Measurements from ENCODE around the gene MAN2A1. TPM values are rescaled to one million over a fixed set of nuclear protein-coding genes. Genes with fewer than 3 reads are reported as not detected.

MAN2A1 gene
- polyA plus RNA-seq, 6 donors from 2014 or later: 8.4 to 20.6 (median 17.1) TPM

DNA sequence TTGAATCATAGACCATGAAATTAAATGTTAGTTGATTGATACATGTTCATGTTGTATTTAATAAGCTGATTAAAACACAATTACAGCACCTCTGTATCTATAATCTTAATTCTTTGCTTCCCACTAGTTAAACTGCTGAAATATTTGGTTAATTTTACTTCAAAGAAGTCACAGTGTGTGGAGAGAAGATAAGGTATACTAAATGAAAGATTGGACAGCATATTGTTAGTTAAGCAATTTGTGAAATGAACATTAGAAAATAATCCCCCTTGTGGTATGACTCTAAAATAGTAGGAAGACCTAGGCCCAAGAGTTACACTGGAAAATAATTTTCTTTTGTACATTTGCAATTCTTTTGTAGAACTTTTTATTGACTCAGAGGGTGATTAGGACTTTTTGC is 30.3 kb downstream of the MAN2A1 start:
- H3K4me3 Mint-ChIP-seq: no peak overlapping the region
- H3K4me1 Mint-ChIP-seq: peaks cover 0 to 22% (median 15%) of the 10 kb centered on the region in 3 donors
- peaks cover 17 to 18% of the 10 kb centered on the region in 2 donors for H3K36me3 Mint-ChIP-seq
- ATAC-seq (ENCODE audit: low read depth in 2 of 2): no peak
- H3K27ac Mint-ChIP-seq: peak overlapping the region in 1 of 6 donors; percentile 29
- DNase-seq: no peak
- H3K9me3 Mint-ChIP-seq: no peaks in the 10 kb centered on the region
- H3K27me3 Mint-ChIP-seq: no peaks in the 10 kb centered on the region

DNA sequence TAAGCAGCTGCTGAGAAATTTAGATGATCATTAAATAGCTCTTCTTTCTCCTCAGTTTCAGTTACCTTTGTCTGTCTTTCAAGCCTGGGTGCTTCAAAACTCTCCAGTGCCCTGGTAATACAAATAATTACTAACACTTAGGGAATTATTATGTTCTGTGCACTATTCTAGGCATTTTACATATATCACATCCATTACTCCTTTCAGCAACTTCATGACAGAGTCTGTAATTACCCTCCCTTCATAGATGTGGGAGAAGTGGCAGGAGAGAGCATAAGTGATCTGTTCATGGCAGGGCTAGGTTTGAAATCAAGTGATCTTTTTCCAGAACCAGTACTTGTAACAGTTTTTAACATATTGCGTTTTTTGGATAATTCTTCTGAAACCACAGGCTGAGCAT is 32.0 kb downstream of the MAN2A1 start:
- no peak overlapping the region for H3K27ac Mint-ChIP-seq

GRCh38 chr5:109723606-109724005 is 33.9 kb downstream of the MAN2A1 start:
- Mint-ChIP-seq H3K27me3 (no peaks in the 10 kb centered on the region), H3K4me1 (peaks cover 3 to 26% (median 22%) of the 10 kb centered on the region in 3 donors), H3K36me3 (peaks cover 1 to 9% of the 10 kb centered on the region in 2 donors), H3K4me3 (no peak overlapping the region), H3K27ac (peak overlapping the region in 2 of 6 donors; percentile 21 to 24), H3K9me3 (no peaks in the 10 kb centered on the region)
- DNase-seq (no peak), ATAC-seq (ENCODE audit: low read depth in 2 of 2) (no peak)

More for the DNA sequence above, 32.0 kb downstream of the MAN2A1 start:
- Mint-ChIP-seq H3K4me3 (no peak overlapping the region), H3K4me1 (peaks cover 3 to 22% (median 15%) of the 10 kb centered on the region in 3 donors), H3K9me3 (no peaks in the 10 kb centered on the region), H3K36me3 (peaks cover 14 to 18% of the 10 kb centered on the region in 2 donors), H3K27me3 (no peaks in the 10 kb centered on the region)
- DNase-seq: no peak
- no peak for ATAC-seq (ENCODE audit: low read depth in 2 of 2)

- H3K36me3 Mint-ChIP-seq: peaks cover 0 to 5% of the 10 kb centered on the region in 2 donors
- no peak for ATAC-seq (ENCODE audit: low read depth in 2 of 2)
- DNase-seq: no peak
- peak overlapping the region in 1 of 8 donors; percentile 63 for H3K4me3 Mint-ChIP-seq
- no peaks in the 10 kb centered on the region for H3K9me3 Mint-ChIP-seq
- H3K27me3 Mint-ChIP-seq: no peaks in the 10 kb centered on the region
- H3K27ac Mint-ChIP-seq: peak overlapping the region in 2 of 6 donors; percentile 51 to 83
- peaks cover 3 to 25% (median 22%) of the 10 kb centered on the region in 3 donors for H3K4me1 Mint-ChIP-seq
Measured at GRCh38 chr5:109725135-109725534, 35.4 kb downstream of the MAN2A1 start.

GRCh38 chr5:109739741-109740728 is 50.3 kb downstream of the MAN2A1 start:
- no peaks in the 10 kb centered on the region for H3K27me3 Mint-ChIP-seq
- peaks cover 31 to 51% (median 41%) of the 10 kb centered on the region in 3 donors for H3K4me1 Mint-ChIP-seq
- H3K36me3 Mint-ChIP-seq: peaks cover 20 to 29% of the 10 kb centered on the region in 2 donors
- ATAC-seq (ENCODE audit: low read depth in 2 of 2) (peak; percentile 14 to 55), DNase-seq (no peak)
- H3K4me3 Mint-ChIP-seq: peak overlapping the region in 3 of 8 donors; percentile 2 to 56 (median 47)
- H3K27ac Mint-ChIP-seq: peak overlapping the region in 5 of 6 donors; percentile 33 to 69 (median 60)
- H3K9me3 Mint-ChIP-seq: peaks cover 0 to 1% (median 0%) of the 10 kb centered on the region in 7 donors

DNA sequence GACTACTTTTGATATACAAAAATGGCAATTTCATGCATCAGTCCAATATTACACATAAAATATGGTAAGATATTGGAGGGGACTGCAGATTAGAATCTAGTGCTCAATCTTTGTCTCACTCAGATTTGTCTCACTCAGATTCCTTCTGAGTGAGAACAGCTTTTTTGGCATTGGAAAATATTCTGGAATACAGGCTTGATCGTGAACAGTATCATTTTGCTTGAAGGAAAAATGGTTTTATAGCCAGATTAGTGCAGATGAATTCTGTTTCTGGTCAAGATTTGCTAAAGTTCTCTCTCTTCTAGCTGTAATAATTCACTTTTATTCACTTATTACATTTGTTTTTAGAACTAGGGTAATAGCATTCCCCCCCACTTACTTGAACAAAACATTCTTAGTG is 51.2 kb downstream of the MAN2A1 start:
- DNase-seq (no peak), ATAC-seq (ENCODE audit: low read depth in 2 of 2) (no peak)
- H3K4me1 Mint-ChIP-seq: peaks cover 31 to 51% (median 41%) of the 10 kb centered on the region in 3 donors
- H3K9me3 Mint-ChIP-seq: peaks cover 0 to 1% (median 0%) of the 10 kb centered on the region in 7 donors
- H3K27me3 Mint-ChIP-seq: no peaks in the 10 kb centered on the region
- peak overlapping the region in 3 of 6 donors; percentile 15 to 69 (median 49) for H3K27ac Mint-ChIP-seq
- peaks cover 20 to 29% of the 10 kb centered on the region in 2 donors for H3K36me3 Mint-ChIP-seq
- no peak overlapping the region for H3K4me3 Mint-ChIP-seq

DNA sequence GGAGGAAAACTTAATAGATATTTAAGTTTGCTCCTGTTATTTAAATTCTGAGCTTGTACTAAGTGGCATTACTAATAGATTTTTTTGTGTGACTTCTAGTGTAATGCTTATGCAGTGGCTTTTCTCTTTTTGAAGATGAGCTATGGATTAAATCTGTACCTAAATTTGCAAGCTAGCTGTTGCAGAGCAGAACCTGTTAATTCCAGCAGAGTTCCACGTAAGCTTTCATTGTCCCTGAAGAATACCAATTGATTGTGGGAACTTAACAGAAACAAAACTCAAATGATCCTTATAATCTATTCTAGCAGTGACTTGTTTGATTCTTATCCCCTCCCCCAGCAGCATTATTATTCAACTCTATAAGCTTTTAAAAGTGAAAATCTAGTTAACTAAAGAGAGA is 51.7 kb downstream of the MAN2A1 start:
- DNase-seq (no peak), ATAC-seq (ENCODE audit: low read depth in 2 of 2) (no peak)
- H3K9me3 Mint-ChIP-seq: peaks cover 0 to 1% (median 0%) of the 10 kb centered on the region in 7 donors
- no peaks in the 10 kb centered on the region for H3K27me3 Mint-ChIP-seq
- no peak overlapping the region for H3K27ac Mint-ChIP-seq
- peaks cover 31 to 51% (median 43%) of the 10 kb centered on the region in 3 donors for H3K4me1 Mint-ChIP-seq
- peaks cover 20 to 28% of the 10 kb centered on the region in 2 donors for H3K36me3 Mint-ChIP-seq
- H3K4me3 Mint-ChIP-seq: no peak overlapping the region

DNA sequence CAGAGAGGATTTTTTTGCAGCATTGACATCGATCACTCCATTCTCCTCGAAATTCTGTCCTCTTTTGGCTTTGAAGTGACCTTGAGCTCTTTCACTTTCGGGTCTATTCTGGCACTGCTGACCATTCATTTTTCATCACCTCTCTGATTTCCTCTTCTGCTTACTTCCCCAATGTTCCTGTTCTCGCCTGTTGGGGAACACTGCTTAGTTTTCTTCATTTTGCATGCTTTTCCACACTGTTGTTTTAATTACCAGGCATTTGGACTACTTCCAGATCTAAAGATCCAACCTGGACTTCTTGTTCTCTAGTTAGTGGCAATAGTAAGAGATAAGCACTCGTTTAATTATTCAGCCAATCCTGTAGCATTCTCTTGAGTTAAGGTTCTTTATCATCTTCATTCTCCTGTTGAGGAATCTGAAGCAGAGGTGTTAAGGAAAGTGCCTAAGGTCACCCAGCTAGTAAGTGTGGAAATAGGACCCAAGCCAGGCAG is 53.4 kb downstream of the MAN2A1 start:
- DNase-seq: no peak
- Mint-ChIP-seq H3K4me1 (peaks cover 29 to 45% (median 40%) of the 10 kb centered on the region in 3 donors), H3K27ac (peak overlapping the region in 3 of 6 donors; percentile 46 to 54 (median 53)), H3K9me3 (peaks cover 0 to 1% (median 0%) of the 10 kb centered on the region in 7 donors), H3K4me3 (no peak overlapping the region), H3K36me3 (peaks cover 20 to 22% of the 10 kb centered on the region in 2 donors), H3K27me3 (no peaks in the 10 kb centered on the region)
- ATAC-seq (ENCODE audit: low read depth in 2 of 2): no peak

DNA sequence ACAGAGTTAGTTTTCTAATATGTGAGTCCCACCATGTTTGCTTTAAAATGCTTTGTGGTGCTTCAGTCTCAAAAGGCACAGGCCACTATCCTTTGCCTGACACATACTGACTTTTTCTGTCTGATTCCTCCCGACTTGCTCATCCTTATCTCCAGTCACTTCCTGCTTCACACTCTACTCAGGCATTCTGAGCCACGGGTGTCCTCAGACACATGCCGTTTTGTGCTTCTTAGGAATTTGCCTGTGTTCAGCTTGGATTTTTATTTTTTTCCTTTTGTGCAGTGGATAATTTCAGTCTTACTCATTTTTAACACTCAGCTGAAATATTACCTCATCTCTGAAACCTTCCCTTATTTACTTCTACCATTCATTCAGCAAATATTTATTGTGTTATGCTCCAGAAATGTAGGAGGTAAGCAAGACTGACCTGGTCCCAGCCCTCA is 54.1 kb downstream of the MAN2A1 start:
- peak overlapping the region in 3 of 6 donors; percentile 20 to 90 (median 54) for H3K27ac Mint-ChIP-seq
- peaks cover 0 to 1% (median 0%) of the 10 kb centered on the region in 7 donors for H3K9me3 Mint-ChIP-seq
- H3K4me1 Mint-ChIP-seq: peaks cover 32 to 52% (median 46%) of the 10 kb centered on the region in 3 donors
- ATAC-seq (ENCODE audit: low read depth in 2 of 2): no peak
- H3K4me3 Mint-ChIP-seq: peak overlapping the region in 1 of 8 donors; percentile 22
- DNase-seq: no peak
- H3K36me3 Mint-ChIP-seq: peaks cover 19 to 20% of the 10 kb centered on the region in 2 donors
- no peaks in the 10 kb centered on the region for H3K27me3 Mint-ChIP-seq

GRCh38 chr5:109744261-109744660 is 54.5 kb downstream of the MAN2A1 start:
- Mint-ChIP-seq H3K4me3 (no peak overlapping the region), H3K27ac (peak overlapping the region in 3 of 6 donors; percentile 20 to 90 (median 54)), H3K27me3 (no peaks in the 10 kb centered on the region), H3K36me3 (peaks cover 19 to 20% of the 10 kb centered on the region in 2 donors), H3K9me3 (peaks cover 0 to 1% (median 0%) of the 10 kb centered on the region in 7 donors), H3K4me1 (peaks cover 27 to 48% (median 44%) of the 10 kb centered on the region in 3 donors)
- no peak for DNase-seq
- no peak for ATAC-seq (ENCODE audit: low read depth in 2 of 2)

GRCh38 chr5:109748546-109748945 is 58.8 kb downstream of the MAN2A1 start:
- no peaks in the 10 kb centered on the region for H3K27me3 Mint-ChIP-seq
- ATAC-seq (ENCODE audit: low read depth in 2 of 2): no peak

DNA sequence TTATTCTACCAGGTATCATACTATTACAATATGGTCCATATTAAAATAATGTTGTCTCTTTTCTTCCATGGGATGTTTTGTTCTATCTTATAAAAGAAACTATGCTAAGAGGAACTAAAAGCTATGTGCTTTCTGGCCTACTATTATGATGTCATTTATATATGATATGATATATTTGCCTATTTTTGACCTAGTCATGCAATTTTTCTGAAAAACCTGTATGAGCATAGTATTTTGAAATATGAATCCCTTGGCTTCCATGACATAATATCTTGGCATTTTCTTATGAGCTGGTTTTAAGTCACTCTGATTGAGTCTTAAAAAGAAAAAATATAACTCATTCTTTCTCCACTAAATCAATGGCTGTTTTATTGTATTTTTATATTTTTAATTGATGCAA is 60.7 kb downstream of the MAN2A1 start:
- Mint-ChIP-seq H3K27me3 (no peaks in the 10 kb centered on the region), H3K36me3 (peaks cover 0 to 4% of the 10 kb centered on the region in 2 donors), H3K4me1 (peaks cover 22 to 32% (median 30%) of the 10 kb centered on the region in 3 donors), H3K4me3 (no peak overlapping the region), H3K9me3 (no peaks in the 10 kb centered on the region), H3K27ac (peak overlapping the region in 5 of 6 donors; percentile 61 to 85 (median 66))
- no peak for ATAC-seq (ENCODE audit: low read depth in 2 of 2)
- no peak for DNase-seq

More at GRCh38 chr5:109748546-109748945, 58.8 kb downstream of the MAN2A1 start:
- DNase-seq: no peak
- Mint-ChIP-seq H3K27ac (peak overlapping the region in 4 of 6 donors; percentile 35 to 64 (median 52)), H3K4me1 (peaks cover 26 to 46% (median 37%) of the 10 kb centered on the region in 3 donors), H3K36me3 (peaks cover 9 to 12% of the 10 kb centered on the region in 2 donors), H3K9me3 (peaks cover 0 to 1% (median 0%) of the 10 kb centered on the region in 7 donors), H3K4me3 (no peak overlapping the region)

DNA sequence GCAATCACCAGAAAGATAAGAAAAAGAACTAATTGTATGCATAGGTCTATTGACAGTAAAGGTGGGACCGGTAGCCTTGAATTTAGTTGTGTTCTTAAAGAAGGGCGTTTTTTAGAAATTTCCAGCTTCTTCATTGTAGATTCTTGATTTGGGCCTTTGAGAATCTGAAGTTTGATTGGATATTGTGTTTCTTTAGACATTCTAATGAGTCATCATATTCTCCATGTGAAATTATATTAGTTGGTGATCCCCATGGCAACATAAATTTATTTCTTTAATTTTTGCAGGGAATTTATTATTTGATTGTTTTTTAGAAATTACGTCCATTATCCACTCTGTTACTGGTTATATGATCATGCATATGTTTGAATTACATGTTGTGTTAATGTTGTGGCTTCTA is 63.6 kb downstream of the MAN2A1 start:
- Mint-ChIP-seq H3K4me1 (peaks cover 21 to 29% (median 25%) of the 10 kb centered on the region in 3 donors), H3K36me3 (peaks cover 13 to 26% of the 10 kb centered on the region in 2 donors), H3K27ac (no peak overlapping the region), H3K27me3 (no peaks in the 10 kb centered on the region), H3K4me3 (no peak overlapping the region), H3K9me3 (peaks cover 0 to 3% (median 0%) of the 10 kb centered on the region in 7 donors)
- DNase-seq: no peak
- no peak for ATAC-seq (ENCODE audit: low read depth in 2 of 2)
